A673 (cell line): Measurements from ENCODE around the gene AQP12B. TPM values are rescaled to one million over a fixed set of nuclear protein-coding genes. Genes with fewer than 3 reads are reported as not detected.

ENCODE experiments used
- BruUV-seq: library from RNA; stranded (reverse); fragments of 400-500 nt; replicated peaks from 2 replicates; lab custom pipeline; 2021; lab: Mats Ljungman, UMichigan
- CTCF ChIA-PET: fragments of 300-600 bp; sonication (Branson Sonifier 250); formaldehyde crosslinking; loops from one replicate; lab custom pipeline; 2022; ENCODE audit warnings: antibody characterized with exemption; lab: Charles Lee
- POLR2A ChIA-PET: fragments of 300-600 bp; sonication (Branson Sonifier 250); formaldehyde crosslinking; loops from one replicate; lab custom pipeline; 2022; ENCODE audit warnings: antibody characterized with exemption; ENCODE audit not compliant: low non-redundant PET; lab: Charles Lee
- DNase-seq: peaks from one replicate; pipeline ENCODE4 v3.0.0-alpha.2; 2015; ENCODE audit warnings: low spot score
- H3K27ac ChIP-seq: fragments of 200-600 bp; sonication (generic); 2 replicates; pipeline ENCODE4 v1.5.1; 2016; ENCODE audit warnings: mixed run types, low read depth, mild to moderate bottlenecking, mixed read lengths, antibody characterized with exemption, low read length; ENCODE audit not compliant: poor library complexity, severe bottlenecking
- H3K27me3 ChIP-seq: fragments of 200-600 bp; sonication (generic); replicated peaks from 2 replicates; pipeline ENCODE4 v1.6.1; 2017; ENCODE audit warnings: mixed run types, low read depth, mild to moderate bottlenecking, mixed read lengths, antibody characterized with exemption, low read length; ENCODE audit not compliant: insufficient read depth, poor library complexity
- H3K36me3 ChIP-seq: fragments of 200-600 bp; sonication (generic); 2 replicates; pipeline ENCODE4 v1.6.1; 2016; ENCODE audit warnings: mixed run types, mild to moderate bottlenecking, mixed read lengths, antibody characterized with exemption, low read length; ENCODE audit not compliant: insufficient read depth, poor library complexity, severe bottlenecking
- H3K4me1 ChIP-seq: fragments of 200-600 bp; sonication (generic); 2 replicates; pipeline ENCODE4 v1.6.1; 2017; ENCODE audit warnings: mixed run types, mild to moderate bottlenecking, mixed read lengths, antibody characterized with exemption, low read length; ENCODE audit not compliant: insufficient read depth, poor library complexity, severe bottlenecking
- H3K4me3 ChIP-seq: fragments of 200-600 bp; sonication (generic); 2 replicates; pipeline ENCODE4 v1.5.1; 2016; ENCODE audit warnings: low read depth, mixed run types, mild to moderate bottlenecking, mixed read lengths, low read length; ENCODE audit not compliant: poor library complexity, severe bottlenecking
- H3K9me3 ChIP-seq: fragments of 200-600 bp; sonication (generic); 2 replicates; pipeline ENCODE4 v1.6.1; 2016; ENCODE audit warnings: mixed run types, low read depth, mild to moderate bottlenecking, mixed read lengths, antibody characterized with exemption, low read length; ENCODE audit not compliant: poor library complexity, severe bottlenecking
- CTCF ChIP-seq: fragments of 300-800, 200-600 bp; sonication (generic); conservative IDR thresholded peaks from 2 replicates; pipeline ENCODE4 v1.5.1; 2017; ENCODE audit warnings: low read depth, mild to moderate bottlenecking, antibody characterized with exemption, low read length, moderate library complexity, mixed read lengths
- EZH2 ChIP-seq: fragments of 200-600 bp; sonication (generic); IDR thresholded peaks from 2 replicates; pipeline ENCODE4 v1.6.1; 2017; ENCODE audit warnings: borderline replicate concordance, low read depth, mild to moderate bottlenecking, mixed read lengths, antibody characterized with exemption, low read length; ENCODE audit not compliant: poor library complexity, severe bottlenecking
- intact Hi-C: fragments of 100-400 bp; cut with micrococcal nuclease; formaldehyde crosslinking; loops from one replicate; pipeline ENCODE4 v1.10.0; 2022; ENCODE audit not compliant: unreplicated experiment
- total RNA-seq: library from RNA; stranded (reverse); gene quantifications from 2 replicates; pipeline ENCODE4 v1.2.3, GENCODE V29; 2021

Gene AQP12B
- total RNA-seq, 1 experiment from 2014 or later = not detected

- H3K4me1 ChIP-seq = no peaks in the 10 kb centered on the region
- no TSS peak for BruUV-seq
- TF ChIP-seq EZH2 (no peak), CTCF (no peak)
- no peaks in the 10 kb centered on the region for H3K9me3 ChIP-seq
- H3K4me3 ChIP-seq = no peak overlapping the region
- H3K27me3 ChIP-seq = no peaks in the 10 kb centered on the region
- DNase-seq = no peak
- ChIA-PET POLR2A (no interaction called here), CTCF (no interaction called here)
- no peak overlapping the region for H3K27ac ChIP-seq
- H3K36me3 ChIP-seq = no peaks in the 10 kb centered on the region
- intact Hi-C loops = no loop called here
Observed at GRCh38 chr2:240628507-240628807, 54.2 kb downstream of the AQP12B start.

- no TSS peak for BruUV-seq
- Histone ChIP-seq H3K27ac (no peak overlapping the region), H3K9me3 (no peaks in the 10 kb centered on the region), H3K4me3 (no peak overlapping the region), H3K36me3 (no peaks in the 10 kb centered on the region), H3K4me1 (no peaks in the 10 kb centered on the region), H3K27me3 (no peaks in the 10 kb centered on the region)
- intact Hi-C loops = no loop called here
- DNase-seq = no peak
- TF ChIP-seq CTCF = no peak
- TF ChIP-seq EZH2 = no peak
- CTCF ChIA-PET = interaction anchor here (0.7 kb wide), 1 partner anchor 19 kb away, joined by 12 read pairs; no protein-coding TSS in a partner anchor
- POLR2A ChIA-PET = no interaction called here
Observed at GRCh38 chr2:240627736-240628506, 54.8 kb downstream of the AQP12B start.

- intact Hi-C loops = no loop called here
- TF ChIP-seq EZH2 = no peak
- TF ChIP-seq CTCF = no peak
- DNase-seq = peak; percentile 36
- ChIA-PET POLR2A (no interaction called here), CTCF (interaction anchor here (0.7 kb wide), 1 partner anchor 20 kb away, joined by 12 read pairs; no protein-coding TSS in a partner anchor)
- H3K36me3 ChIP-seq = no peaks in the 10 kb centered on the region
- no peaks in the 10 kb centered on the region for H3K4me1 ChIP-seq
- H3K27ac ChIP-seq = no peak overlapping the region
- H3K27me3 ChIP-seq = no peaks in the 10 kb centered on the region
- no TSS peak for BruUV-seq
- no peaks in the 10 kb centered on the region for H3K9me3 ChIP-seq
- H3K4me3 ChIP-seq = no peak overlapping the region
Observed at GRCh38 chr2:240626531-240627300, 56.0 kb downstream of the AQP12B start.

Other genes with a start within 250 kb of the AQP12B start
- 21.2 and 21.9 TPM in 2 replicates for gene GPC1, start 247.2 kb downstream of the AQP12B start, total RNA-seq
- gene ANKMY1, start 124.9 kb downstream of the AQP12B start, total RNA-seq = 21.0 and 21.8 TPM in 2 replicates
- 4.9 and 5.1 TPM in 2 replicates for gene DUSP28, start 122.5 kb downstream of the AQP12B start, total RNA-seq
- gene RNPEPL1, start 114.4 kb downstream of the AQP12B start, total RNA-seq = 26.5 and 29.4 TPM in 2 replicates
- gene CAPN10, start 96.2 kb downstream of the AQP12B start, total RNA-seq = 43.4 and 43.5 TPM in 2 replicates
- gene GPR35, start 57.4 kb downstream of the AQP12B start, total RNA-seq = 2.7 and 2.9 TPM in 2 replicates
- not detected in 2 replicates for gene AQP12A, start 9.0 kb upstream of the AQP12B start, total RNA-seq
- gene KIF1A, start 137.3 kb upstream of the AQP12B start, total RNA-seq = 301 and 330 TPM in 2 replicates
- not detected in 2 replicates for gene AGXT, start 185.9 kb upstream of the AQP12B start, total RNA-seq
- gene MAB21L4, start 213.3 kb upstream of the AQP12B start, total RNA-seq = not detected in 2 replicates
- gene CROCC2, start 223.5 kb upstream of the AQP12B start, total RNA-seq = not detected in 2 replicates